IMR-90 (cell line): ENCODE measurements around the gene SHCBP1L. TPM values are rescaled to one million over a fixed set of nuclear protein-coding genes. Genes with fewer than 3 reads are reported as not detected.

ENCODE experiments used
- ATAC-seq: fragments of 200-7000 bp; cut with Tn5 transposase; 2 replicates; pipeline ENCODE4 v1.9.1; 2020; ENCODE audit warnings: low read depth, mild to moderate bottlenecking, moderate library complexity
- BruUV-seq: library from RNA; stranded (reverse); fragments of 400-500 nt; replicated peaks from 2 replicates; lab custom pipeline; 2021; lab: Mats Ljungman, UMichigan
- CTCF ChIA-PET: fragments of 300-600 bp; formaldehyde crosslinking; extraction: SDS; loops from one replicate; lab custom pipeline; 2021; ENCODE audit warnings: antibody characterized with exemption; lab: Yijun Ruan, JAX
- POLR2A ChIA-PET: fragments of 300-600 bp; sonication (Branson Sonifier 250); formaldehyde crosslinking; loops from one replicate; lab custom pipeline; 2022; ENCODE audit warnings: antibody characterized with exemption; ENCODE audit not compliant: unreplicated experiment; lab: Charles Lee
- DNase-seq: peaks from one replicate; pipeline ENCODE4 v3.0.0; 2013
- H2AFZ ChIP-seq: replicated peaks from 2 replicates; pipeline ENCODE3; 2013; ENCODE audit warnings: low read length, mild to moderate bottlenecking; ENCODE audit not compliant: poor library complexity
- H2AK5ac ChIP-seq: 2 replicates; pipeline ENCODE4 v1.6.1; 2013; ENCODE audit warnings: low read depth, low read length, inconsistent platforms
- H2AK9ac ChIP-seq: replicated peaks from 2 replicates; pipeline ENCODE3; 2013; ENCODE audit warnings: mild to moderate bottlenecking, low read depth, low read length, moderate library complexity; ENCODE audit not compliant: poor library complexity
- H2BK120ac ChIP-seq: 2 replicates; pipeline ENCODE4 v1.6.1; 2013; ENCODE audit warnings: low read depth, low read length, inconsistent platforms
- H2BK15ac ChIP-seq: 3 replicates; pipeline ENCODE4 v1.6.1; 2013; ENCODE audit warnings: low read depth, low read length, inconsistent platforms
- H2BK20ac ChIP-seq: 2 replicates; pipeline ENCODE4 v1.6.1; 2013; ENCODE audit warnings: low read depth, mild to moderate bottlenecking, inconsistent platforms, low read length, moderate library complexity
- H2BK5ac ChIP-seq: 2 replicates; pipeline ENCODE4 v1.6.1; 2013; ENCODE audit warnings: mild to moderate bottlenecking, low read depth, low read length, inconsistent platforms; ENCODE audit not compliant: poor library complexity, severe bottlenecking
- H3K14ac ChIP-seq: replicated peaks from 2 replicates; pipeline ENCODE4 v1.6.1; 2013; ENCODE audit warnings: low read depth, low read length, inconsistent platforms
- H3K18ac ChIP-seq: 2 replicates; pipeline ENCODE4 v1.6.1; 2013; ENCODE audit warnings: low read depth, low read length, control low read depth
- H3K23ac ChIP-seq: 2 replicates; pipeline ENCODE4 v1.6.1; 2013; ENCODE audit warnings: low read depth, low read length, inconsistent platforms
- H3K27ac ChIP-seq: 2 replicates; pipeline ENCODE4 v1.5.1; 2013; ENCODE audit warnings: mild to moderate bottlenecking, control low read depth, low read length; ENCODE audit not compliant: insufficient read depth
- H3K27me3 ChIP-seq: 2 replicates; pipeline ENCODE4 v1.6.1; 2013; ENCODE audit warnings: low read length; ENCODE audit not compliant: control insufficient read depth, insufficient read depth
- H3K36me3 ChIP-seq: 2 replicates; pipeline ENCODE4 v1.6.1; 2013; ENCODE audit warnings: low read length, mixed read lengths; ENCODE audit not compliant: control insufficient read depth, insufficient read depth
- H3K4ac ChIP-seq: 2 replicates; pipeline ENCODE4 v1.6.1; 2013; ENCODE audit warnings: low read depth, low read length, inconsistent platforms
- H3K4me1 ChIP-seq: 2 replicates; pipeline ENCODE4 v1.6.1; 2013; ENCODE audit warnings: low read length, mixed read lengths; ENCODE audit not compliant: control insufficient read depth, insufficient read depth
- H3K4me2 ChIP-seq: 2 replicates; pipeline ENCODE4 v1.6.1; 2013; ENCODE audit warnings: low read depth, mild to moderate bottlenecking, control low read depth, low read length, moderate library complexity
- H3K4me3 ChIP-seq: 2 replicates; pipeline ENCODE4 v1.5.1; 2013; ENCODE audit warnings: low read depth, mild to moderate bottlenecking, control low read depth, low read length, moderate library complexity; ENCODE audit not compliant: insufficient read depth
- H3K56ac ChIP-seq: 2 replicates; pipeline ENCODE4 v1.6.1; 2013; ENCODE audit warnings: low read length, inconsistent platforms; ENCODE audit not compliant: insufficient read depth; ENCODE audit errors: extremely low read depth
- H3K79me1 ChIP-seq, 2 experiments: 2 replicates each; pipeline ENCODE4 v1.6.1; 2013; ENCODE audit warnings: low read length in 2 of 2, inconsistent platforms in 1 of 2, low read depth in 1 of 2
- H3K9ac ChIP-seq: 2 replicates; pipeline ENCODE4 v1.6.1; 2013; ENCODE audit warnings: low read depth, low read length, control low read depth
- H3K9me1 ChIP-seq: 2 replicates; pipeline ENCODE4 v1.6.1; 2013; ENCODE audit warnings: low read length, inconsistent platforms; ENCODE audit not compliant: insufficient read depth
- H3K9me3 ChIP-seq: 2 replicates; pipeline ENCODE4 v1.6.1; 2013; ENCODE audit warnings: low read length; ENCODE audit not compliant: control insufficient read depth, insufficient read depth
- H4K20me1 ChIP-seq: 2 replicates; pipeline ENCODE4 v1.6.1; 2013; ENCODE audit warnings: low read length, inconsistent platforms; ENCODE audit not compliant: insufficient read depth
- H4K5ac ChIP-seq: 2 replicates; pipeline ENCODE4 v1.6.1; 2013; ENCODE audit warnings: mild to moderate bottlenecking, low read depth, low read length, control low read depth
- H4K8ac ChIP-seq, 2 experiments: 2 replicates each; pipeline ENCODE4 v1.6.1; 2013; ENCODE audit warnings: low read depth in 2 of 2, low read length in 2 of 2, control low read depth in 1 of 2, inconsistent platforms in 1 of 2
- H4K91ac ChIP-seq: 2 replicates; pipeline ENCODE4 v1.6.1; 2013; ENCODE audit warnings: low read depth, low read length, inconsistent platforms; ENCODE audit not compliant: insufficient read depth
- BHLHE40 ChIP-seq: fragments of 150-350 bp; IDR thresholded peaks from 2 replicates; pipeline ENCODE4 v1.6.1; 2016; ENCODE audit warnings: mild to moderate bottlenecking, low read depth, low read length
- CEBPB ChIP-seq: IDR thresholded peaks from 2 replicates; pipeline ENCODE4 v1.6.1; 2012; ENCODE audit warnings: low read depth, low read length, improper control_type of control experiment
- CHD1 ChIP-seq: IDR thresholded peaks from 2 replicates; pipeline ENCODE4 v1.6.1; 2012; ENCODE audit warnings: low read depth, low read length, improper control_type of control experiment
- FOS ChIP-seq: fragments of 150-350 bp; IDR thresholded peaks from 2 replicates; pipeline ENCODE4 v1.6.1; 2016; ENCODE audit warnings: low read depth, low read length
- MAFK ChIP-seq: IDR thresholded peaks from 2 replicates; pipeline ENCODE4 v1.6.1; 2012; ENCODE audit warnings: low read depth, low read length, improper control_type of control experiment
- MAZ ChIP-seq: IDR thresholded peaks from 2 replicates; pipeline ENCODE4 v1.6.1; 2012; ENCODE audit warnings: low read depth, mild to moderate bottlenecking, low read length, improper control_type of control experiment, moderate library complexity, borderline replicate concordance
- MXI1 ChIP-seq: IDR thresholded peaks from 2 replicates; pipeline ENCODE4 v1.6.1; 2012; ENCODE audit warnings: low read depth, mild to moderate bottlenecking, low read length, moderate library complexity, borderline replicate concordance
- NFE2L2 ChIP-seq: fragments of 150-350 bp; IDR thresholded peaks from 2 replicates; pipeline ENCODE4 v1.6.1; 2016; ENCODE audit warnings: low read depth, mild to moderate bottlenecking, low read length
- POLR2A ChIP-seq: IDR thresholded peaks from 2 replicates; pipeline ENCODE4 v1.6.1; 2012; ENCODE audit warnings: mild to moderate bottlenecking, low read depth, low read length
- RAD21 ChIP-seq: IDR thresholded peaks from 2 replicates; pipeline ENCODE4 v1.6.1; 2012; ENCODE audit warnings: low read length, improper control_type of control experiment
- RFX5 ChIP-seq: IDR thresholded peaks from 2 replicates; pipeline ENCODE4 v1.8.0; 2012; ENCODE audit warnings: low read depth, mild to moderate bottlenecking, low read length, moderate library complexity
- SMC3 ChIP-seq: fragments of 150-350 bp; IDR thresholded peaks from 2 replicates; pipeline ENCODE4 v1.6.1; 2016; ENCODE audit warnings: low read depth, mild to moderate bottlenecking, antibody characterized with exemption, low read length, moderate library complexity
- USF2 ChIP-seq: fragments of 150-350 bp; IDR thresholded peaks from 2 replicates; pipeline ENCODE4 v1.6.1; 2017; ENCODE audit warnings: mild to moderate bottlenecking, antibody characterized with exemption, low read length, low read depth
- WGBS, 2 experiments: methylation state at CpG; one replicate each; pipeline versions ENCODE4 v1.1.5 to v1.1.7; 2013; ENCODE audit warnings: missing lambda C conversion rate in 2 of 2; ENCODE audit not compliant: insufficient read length in 1 of 2; ENCODE audit errors: extremely low coverage in 2 of 2; 5-methylcytosine and 5-hydroxymethylcytosine counted together
- dilution Hi-C: fragments of 300-500 bp; cut with HindIII; formaldehyde crosslinking; loops from one replicate; pipeline ENCODE4 v1.14.3; 2018; ENCODE audit warnings: low sequenced_read_pairs; ENCODE audit not compliant: unreplicated experiment
- in situ Hi-C: fragments of 300-500 bp; cut with MboI; formaldehyde crosslinking; loops from 3 replicates; pipeline ENCODE4 v1.14.3; 2019; ENCODE audit warnings: low sequenced_read_pairs, inconsistent platforms, mixed read lengths
- intact Hi-C: fragments of 100-400 bp; cut with micrococcal nuclease; formaldehyde crosslinking; loops from 2 replicates; pipeline ENCODE4 v1.10.0; 2022
- polyA plus RNA-seq, 3 experiments: library from polyadenylated mRNA; depleted of rRNA; stranded (reverse); fragments of >200 nt; gene quantifications; 2 replicates each; pipeline ENCODE4 v1.2.3, GENCODE V29; 2012; ENCODE audit warnings: low replicate concordance in 1 of 3
- total RNA-seq: library from RNA; depleted of rRNA; stranded (reverse); fragments of >200 nt; gene quantifications from 2 replicates; pipeline ENCODE4 v1.2.3, GENCODE V29; 2012

The SHCBP1L gene
- total and polyA plus RNA-seq, 2 of the 4 experiments (the other 2 are of a cell fraction): not detected

- DNase-seq (no peak), ATAC-seq (no peak)
- H4K20me1 ChIP-seq: peaks cover 8% of the 10 kb centered on the region
- H3K4me2 ChIP-seq: no peak overlapping the region
- intact Hi-C loops: no loop called here
- H3K9me3 ChIP-seq: no peaks in the 10 kb centered on the region
- peaks cover 41% of the 10 kb centered on the region for H3K36me3 ChIP-seq
- no peak overlapping the region for H3K14ac ChIP-seq
- H3K4ac ChIP-seq: no peak overlapping the region
- H2AK5ac ChIP-seq: no peak overlapping the region
- no peaks in the 10 kb centered on the region for H3K27me3 ChIP-seq
- in situ Hi-C loops: no loop called here
- H3K4me3 ChIP-seq: no peak overlapping the region
- no peak overlapping the region for H3K9ac ChIP-seq
- H4K5ac ChIP-seq: no peak overlapping the region
- no peak overlapping the region for H3K27ac ChIP-seq
- H2AK9ac ChIP-seq: no peak overlapping the region
- no TSS peak for BruUV-seq
- dilution Hi-C loops: no loop called here
- peaks cover 18 to 23% of the 10 kb centered on the region in 2 experiments for H3K79me1 ChIP-seq
- H3K9me1 ChIP-seq: peaks cover 6% of the 10 kb centered on the region
- H3K56ac ChIP-seq: no peak overlapping the region
- WGBS, 2 experiments: 100% methylated on average over 1 of the region's 3 CpGs; no CpG with 5 or more reads in 1 of the 2 experiments
- no peak overlapping the region for H2BK20ac ChIP-seq
- no peak overlapping the region for H3K23ac ChIP-seq
- H2BK120ac ChIP-seq: no peak overlapping the region
- TF ChIP-seq RFX5: no peak
- no peak for TF ChIP-seq CHD1
- no peak for TF ChIP-seq FOS
- TF ChIP-seq MAFK: no peak
- TF ChIP-seq MAZ: no peak
- no peak for TF ChIP-seq MXI1
- TF ChIP-seq CEBPB: no peak
- TF ChIP-seq RAD21: no peak
- no peak for TF ChIP-seq BHLHE40
- TF ChIP-seq POLR2A: no peak
- no peak for TF ChIP-seq USF2
- no peak for TF ChIP-seq SMC3
- no peak for TF ChIP-seq NFE2L2
- no peak overlapping the region for H2BK15ac ChIP-seq
- H2BK5ac ChIP-seq: no peak overlapping the region
- no peak overlapping the region for H2AFZ ChIP-seq
- no peak overlapping the region for H4K91ac ChIP-seq
- no peak overlapping the region for H3K18ac ChIP-seq
- H3K4me1 ChIP-seq: no peaks in the 10 kb centered on the region
- H4K8ac ChIP-seq: no peak overlapping the region
- ChIA-PET CTCF (no interaction called here), POLR2A (no interaction called here)
Observed at GRCh38 chr1:182872881-182873280, 80.1 kb downstream of the SHCBP1L start.
